Measurements from ENCODE around the gene SRC. TPM values are rescaled to one million over a fixed set of nuclear protein-coding genes. Genes with fewer than 3 reads are reported as not detected.
A peak's percentile ranks its signal among the peaks of the same experiment; 100 is the strongest.

The SRC gene
- total RNA-seq, 4 donors from 2014 or later = 87.0 to 155 (median 130) TPM

DNA sequence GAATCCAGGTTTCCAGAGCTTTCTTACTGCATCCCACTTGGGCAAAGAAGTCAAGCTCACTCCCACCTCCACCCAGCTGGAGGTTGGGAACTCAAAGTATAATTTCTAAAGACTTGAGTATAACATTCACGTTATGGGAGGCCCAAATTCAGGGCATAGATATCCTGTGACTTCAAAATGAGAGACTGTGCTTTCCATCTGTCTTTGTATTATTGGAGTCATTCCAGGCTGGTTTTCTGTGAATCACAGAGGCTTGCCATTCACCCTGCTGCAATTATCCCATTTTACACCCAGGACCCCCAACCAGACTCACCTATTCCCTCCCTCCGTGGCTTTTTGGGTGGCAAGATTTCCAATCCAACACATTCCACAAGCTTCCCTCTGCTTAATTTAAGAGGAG is 19.3 kb upstream of the SRC start:
- Histone ChIP-seq H3K27ac (peak overlapping the region; percentile 72 to 88 (median 81)), H3K4me3 (no peak overlapping the region), H3K4me1 (peaks cover 12 to 28% (median 20%) of the 10 kb centered on the region in 4 donors), H3K27me3 (no peaks in the 10 kb centered on the region), H3K9me3 (no peaks in the 10 kb centered on the region), H3K36me3 (no peaks in the 10 kb centered on the region)
- TF ChIP-seq, protein P1, sequence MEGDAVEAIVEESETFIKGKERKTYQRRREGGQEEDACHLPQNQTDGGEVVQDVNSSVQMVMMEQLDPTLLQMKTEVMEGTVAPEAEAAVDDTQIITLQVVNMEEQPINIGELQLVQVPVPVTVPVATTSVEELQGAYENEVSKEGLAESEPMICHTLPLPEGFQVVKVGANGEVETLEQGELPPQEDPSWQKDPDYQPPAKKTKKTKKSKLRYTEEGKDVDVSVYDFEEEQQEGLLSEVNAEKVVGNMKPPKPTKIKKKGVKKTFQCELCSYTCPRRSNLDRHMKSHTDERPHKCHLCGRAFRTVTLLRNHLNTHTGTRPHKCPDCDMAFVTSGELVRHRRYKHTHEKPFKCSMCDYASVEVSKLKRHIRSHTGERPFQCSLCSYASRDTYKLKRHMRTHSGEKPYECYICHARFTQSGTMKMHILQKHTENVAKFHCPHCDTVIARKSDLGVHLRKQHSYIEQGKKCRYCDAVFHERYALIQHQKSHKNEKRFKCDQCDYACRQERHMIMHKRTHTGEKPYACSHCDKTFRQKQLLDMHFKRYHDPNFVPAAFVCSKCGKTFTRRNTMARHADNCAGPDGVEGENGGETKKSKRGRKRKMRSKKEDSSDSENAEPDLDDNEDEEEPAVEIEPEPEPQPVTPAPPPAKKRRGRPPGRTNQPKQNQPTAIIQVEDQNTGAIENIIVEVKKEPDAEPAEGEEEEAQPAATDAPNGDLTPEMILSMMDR (IDR thresholded peaks at IDR 0.05) = no peak
- TF ChIP-seq POLR2AphosphoS5 (IDR thresholded peaks at IDR 0.05) = no peak
- WGBS, 2 donors (ENCODE audit: low coverage in 1 of 2) = 40 to 58% methylated on average over 1 to 2 of the region's 2 CpGs
- no peak for DNase-seq
- in situ Hi-C loops (cut with MboI; ENCODE audit: low pct_ligation_motif_present in 1 of 4, low pct_unique_long_range_greater_than_20kb in 1 of 4, low sequenced_read_pairs in 3 of 4) = no loop called here
- intact Hi-C loops (cut with DNase I; ENCODE audit: low total_unique reads) = no loop called here

DNA sequence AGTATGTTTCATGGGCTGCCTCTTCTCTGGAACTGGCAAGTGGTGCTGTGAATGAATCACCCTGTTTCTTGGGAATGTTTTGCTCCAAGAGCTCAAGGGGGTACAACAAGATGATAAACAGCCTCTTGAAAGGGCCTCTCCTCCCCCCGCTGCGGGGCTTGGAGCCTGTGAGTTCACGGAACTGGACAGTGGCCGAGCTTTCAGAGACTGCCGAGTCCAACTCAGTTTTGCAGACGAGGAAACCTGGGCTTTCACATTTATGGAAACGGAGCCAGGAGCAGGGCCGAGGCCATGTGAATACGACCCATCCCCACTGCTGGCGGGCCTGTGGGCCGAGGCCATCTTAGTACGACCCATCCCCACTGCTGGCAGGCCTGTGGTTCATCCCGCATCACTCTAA is 18.2 kb upstream of the SRC start:
- H3K4me1 ChIP-seq = peaks cover 18 to 33% (median 20%) of the 10 kb centered on the region in 4 donors
- DNase-seq = peak; percentile 80
- H3K36me3 ChIP-seq = no peaks in the 10 kb centered on the region
- TF ChIP-seq POLR2AphosphoS5 (IDR thresholded peaks at IDR 0.05) (peak; percentile 67 to 84 (median 81)), EP300 (IDR thresholded peaks at IDR 0.05; ENCODE audit: low read depth) (no peak)
- 57% methylated on average over 13 of the region's 13 CpGs; no CpG with 5 or more reads in 1 of the 2 donors for WGBS, 2 donors (ENCODE audit: low coverage in 1 of 2)
- no peaks in the 10 kb centered on the region for H3K27me3 ChIP-seq
- in situ Hi-C loops (cut with MboI; ENCODE audit: low pct_ligation_motif_present in 1 of 4, low pct_unique_long_range_greater_than_20kb in 1 of 4, low sequenced_read_pairs in 3 of 4) = no loop called here
- intact Hi-C loops (cut with DNase I; ENCODE audit: low total_unique reads) = no loop called here
- H3K9me3 ChIP-seq = no peaks in the 10 kb centered on the region
- peak overlapping the region; percentile 72 to 88 (median 81) for H3K27ac ChIP-seq
- no peak overlapping the region for H3K4me3 ChIP-seq

DNA sequence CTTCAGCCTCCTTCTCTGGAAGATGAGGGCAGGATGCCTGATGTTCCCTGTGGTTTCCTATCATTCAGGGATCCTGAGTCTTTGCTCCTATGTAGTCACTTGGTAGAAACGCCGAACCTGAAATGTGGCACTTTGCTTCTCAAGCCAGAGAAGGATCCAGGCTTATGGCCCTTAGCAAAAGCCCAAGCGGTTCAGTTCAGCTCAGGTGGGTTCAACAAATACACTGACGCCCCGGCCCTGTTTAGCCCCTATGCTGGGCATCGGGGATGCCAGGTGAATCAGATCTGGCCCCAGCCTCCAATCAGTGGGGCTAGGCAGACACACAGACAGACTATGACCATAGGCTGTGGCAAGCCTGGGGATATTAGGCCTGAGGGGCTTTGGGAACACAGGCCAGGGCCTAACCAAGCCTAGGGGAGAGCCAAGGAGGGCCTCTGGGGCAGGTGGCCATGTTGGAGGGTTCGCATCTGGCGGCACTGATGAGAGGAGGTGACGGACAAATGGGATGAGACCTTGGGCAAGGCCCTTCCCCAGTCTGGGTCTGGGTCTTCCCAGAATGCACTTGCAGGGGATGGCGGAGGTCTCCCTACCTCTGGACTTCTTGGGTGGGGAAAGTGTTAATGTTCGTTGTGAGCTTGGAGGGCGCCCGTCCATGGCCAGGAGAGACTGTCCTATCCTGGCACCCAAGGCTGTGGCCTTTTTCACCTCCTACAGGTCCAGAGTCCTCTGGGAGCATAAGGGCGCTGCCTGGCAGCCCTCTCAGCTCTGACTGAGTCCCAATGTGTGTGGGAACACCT is 17.6 kb upstream of the SRC start:
- in situ Hi-C loops (cut with MboI; ENCODE audit: low pct_ligation_motif_present in 1 of 4, low pct_unique_long_range_greater_than_20kb in 1 of 4, low sequenced_read_pairs in 3 of 4) = no loop called here
- H3K4me1 ChIP-seq = peaks cover 18 to 33% (median 20%) of the 10 kb centered on the region in 4 donors
- no peaks in the 10 kb centered on the region for H3K36me3 ChIP-seq
- intact Hi-C loops (cut with DNase I; ENCODE audit: low total_unique reads) = no loop called here
- DNase-seq = no peak
- H3K27ac ChIP-seq = peak overlapping the region; percentile 72 to 88 (median 81)
- TF ChIP-seq POLR2A (IDR thresholded peaks at IDR 0.05) (no peak), EP300 (IDR thresholded peaks at IDR 0.05; ENCODE audit: low read depth) (no peak), POLR2AphosphoS5 (IDR thresholded peaks at IDR 0.05) (no peak)
- TF ChIP-seq, protein P1 (IDR thresholded peaks at IDR 0.05) = no peak
- WGBS, 2 donors (ENCODE audit: low coverage in 1 of 2) = 92% methylated on average over 14 of the region's 14 CpGs; no CpG with 5 or more reads in 1 of the 2 donors
- no peaks in the 10 kb centered on the region for H3K27me3 ChIP-seq
- no peak overlapping the region for H3K4me3 ChIP-seq
- H3K9me3 ChIP-seq = no peaks in the 10 kb centered on the region

DNA sequence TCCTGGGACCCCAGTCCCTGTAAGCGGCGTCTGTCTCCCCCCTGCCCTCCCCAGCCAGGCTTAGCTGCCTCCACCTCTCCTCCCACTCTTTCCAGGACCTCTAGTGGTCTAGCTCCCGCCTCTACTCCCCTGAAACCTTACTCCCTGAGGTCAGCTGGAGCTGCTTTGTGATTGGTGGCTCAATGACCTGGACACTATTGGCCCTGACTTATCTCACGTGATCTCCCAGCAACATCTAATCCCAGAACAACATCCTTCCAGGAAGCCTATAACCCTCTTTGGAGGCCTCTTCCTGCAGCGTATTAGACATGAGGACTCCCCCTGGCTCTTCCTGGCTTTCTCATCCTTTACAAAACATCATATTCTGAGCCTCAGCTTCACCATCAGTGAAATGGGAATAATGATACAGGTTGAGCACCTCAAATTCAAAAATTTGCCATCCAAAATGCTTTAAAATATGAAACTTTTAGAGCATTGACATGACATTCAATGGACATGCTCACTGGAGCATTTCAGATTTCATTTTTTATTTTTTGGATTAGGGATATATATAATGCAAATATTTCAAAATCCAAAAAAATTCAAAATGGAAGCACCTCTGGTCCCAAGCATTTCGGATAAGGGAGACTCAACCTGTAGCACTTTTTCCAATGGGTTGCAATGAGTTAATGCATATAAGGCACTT is 16.3 kb upstream of the SRC start:
- DNase-seq = no peak
- no peaks in the 10 kb centered on the region for H3K9me3 ChIP-seq
- H3K4me1 ChIP-seq = peaks cover 18 to 33% (median 20%) of the 10 kb centered on the region in 4 donors
- WGBS, 2 donors (ENCODE audit: low coverage in 1 of 2) = 87 to 88% methylated on average over 2 to 6 of the region's 6 CpGs
- in situ Hi-C loops (cut with MboI; ENCODE audit: low pct_ligation_motif_present in 1 of 4, low pct_unique_long_range_greater_than_20kb in 1 of 4, low sequenced_read_pairs in 3 of 4) (no loop called here), intact Hi-C loops (cut with DNase I; ENCODE audit: low total_unique reads) (no loop called here)
- no peaks in the 10 kb centered on the region for H3K36me3 ChIP-seq
- no peak overlapping the region for H3K4me3 ChIP-seq
- H3K27me3 ChIP-seq = no peaks in the 10 kb centered on the region
- TF ChIP-seq POLR2A (IDR thresholded peaks at IDR 0.05) = no peak
- TF ChIP-seq POLR2AphosphoS5 (IDR thresholded peaks at IDR 0.05) = no peak
- no peak for TF ChIP-seq EP300 (IDR thresholded peaks at IDR 0.05; ENCODE audit: low read depth)
- TF ChIP-seq, protein P1 (IDR thresholded peaks at IDR 0.05) = no peak
- peak overlapping the region in 2 of 4 donors; percentile 36 to 88 for H3K27ac ChIP-seq
